K562 (cell line): Measurements from ENCODE around the gene SLC6A6. TPM values are rescaled to one million over a fixed set of nuclear protein-coding genes. Genes with fewer than 3 reads are reported as not detected.

ENCODE experiments used
- ATAC-seq: fragments of 200-7000 bp; cut with Tn5 transposase; 3 replicates; pipeline ENCODE4 v1.9.1; 2020; ENCODE audit warnings: moderate library complexity
- BruUV-seq: library from RNA; stranded (reverse); fragments of 400-500 nt; replicated peaks from 2 replicates; lab custom pipeline; 2021; lab: Mats Ljungman, UMichigan
- CTCF ChIA-PET: fragments of 300-600 bp; formaldehyde crosslinking; extraction: SDS; loops from one replicate; lab custom pipeline; 2021; ENCODE audit warnings: low intra/inter-chr PET ratio; lab: Yijun Ruan, JAX
- POLR2A ChIA-PET: fragments of 300-600, 350-650 bp; sonication (Branson Sonifier 250); formaldehyde crosslinking; extraction: SDS; loops from one replicate; lab custom pipeline; 2021; ENCODE audit warnings: antibody characterized with exemption, inconsistent platforms; lab: Yijun Ruan, JAX
- DNase-seq, 4 experiments: peaks; one replicate each; pipeline versions ENCODE4 v3.0.0 to v3.0.0-alpha.2; 2011 to 2018; ENCODE audit warnings: low spot score in 3 of 4, mixed read lengths in 3 of 4; ENCODE audit errors: extremely low read depth in 1 of 4
- FAIRE-seq: peaks from 2 replicates; lab custom pipeline; 2011; peaks lifted over from hg19 to GRCh38; lab: Jason Lieb, UNC
- H2AFZ ChIP-seq: 2 replicates; pipeline ENCODE4 v1.6.0; 2011; ENCODE audit warnings: low read depth, low read length, control low read depth, inconsistent platforms
- H3K27ac ChIP-seq: fragments of 200-600 bp; 3 replicates; pipeline ENCODE4 v1.8.0; 2011; ENCODE audit warnings: low read depth, mild to moderate bottlenecking, control low read depth, inconsistent platforms, low read length, moderate library complexity, mixed read lengths; ENCODE audit errors: extremely low read depth
- H3K27me3 ChIP-seq, 2 experiments: fragments of 300-600 bp in 1 of 2; 2 replicates in 1 of 2; 3 replicates in 1 of 2; pipeline versions ENCODE4 v1.6.0 to v1.8.0; 2011; ENCODE audit warnings: inconsistent platforms in 2 of 2, low read length in 2 of 2, mild to moderate bottlenecking in 1 of 2, mixed read lengths in 1 of 2, moderate library complexity in 1 of 2; ENCODE audit not compliant: control insufficient read depth in 2 of 2, insufficient read depth in 2 of 2
- H3K36me3 ChIP-seq: fragments of 300-600 bp; 3 replicates; pipeline ENCODE4 v1.8.0; 2011; ENCODE audit warnings: mild to moderate bottlenecking, low read length, inconsistent platforms; ENCODE audit not compliant: control insufficient read depth, insufficient read depth
- H3K4me1 ChIP-seq, 2 experiments: fragments of 200-600 bp in 1 of 2; replicated peaks in 1 of 2; 2 replicates in 1 of 2; 3 replicates in 1 of 2; pipeline versions ENCODE4 v1.5.1 to v1.8.0; 2011; ENCODE audit warnings: inconsistent platforms in 2 of 2, low read length in 2 of 2, mild to moderate bottlenecking in 1 of 2, mixed read lengths in 1 of 2, moderate library complexity in 1 of 2; ENCODE audit not compliant: control insufficient read depth in 2 of 2, insufficient read depth in 2 of 2
- H3K4me2 ChIP-seq: 2 replicates; pipeline ENCODE4 v1.6.1; 2011; ENCODE audit warnings: low read length, control low read depth, inconsistent platforms, mixed read lengths; ENCODE audit not compliant: insufficient read depth
- H3K4me3 ChIP-seq: fragments of 200-600 bp; sonication (generic), shearing (Covaris generic); 2 replicates; pipeline ENCODE4 v1.5.1; 2016; ENCODE audit warnings: control low read depth, inconsistent platforms
- H3K79me2 ChIP-seq: fragments of 200-600 bp; 3 replicates; pipeline ENCODE4 v1.8.0; 2011; ENCODE audit warnings: low read length, inconsistent platforms; ENCODE audit not compliant: control insufficient read depth, insufficient read depth
- H3K9ac ChIP-seq, 2 experiments: 2 replicates each; pipeline versions ENCODE4 v1.6.0 to v1.6.1; 2011; ENCODE audit warnings: low read depth in 2 of 2, low read length in 2 of 2, control low read depth in 1 of 2, inconsistent platforms in 1 of 2, mild to moderate bottlenecking in 1 of 2, mixed read lengths in 1 of 2; ENCODE audit not compliant: insufficient read depth in 1 of 2
- H3K9me1 ChIP-seq: one replicate; pipeline ENCODE4 v1.6.0; 2011; ENCODE audit warnings: inconsistent platforms, mild to moderate bottlenecking, low read length, moderate library complexity; ENCODE audit not compliant: control insufficient read depth, insufficient read depth
- H3K9me3 ChIP-seq: replicated peaks from 2 replicates; pipeline ENCODE4 v1.5.1; 2011; ENCODE audit warnings: low read depth, low read length, inconsistent platforms; ENCODE audit not compliant: control insufficient read depth, insufficient read depth
- H4K20me1 ChIP-seq: replicated peaks from 2 replicates; pipeline ENCODE4 v1.6.1; 2011; ENCODE audit warnings: low read length, inconsistent platforms, mixed read lengths; ENCODE audit not compliant: control insufficient read depth, insufficient read depth
- BHLHE40 ChIP-seq: IDR thresholded peaks from 2 replicates; pipeline ENCODE4 v1.6.1; 2011; ENCODE audit warnings: low read length, improper control_type of control experiment
- CBX1 ChIP-seq: sonication (generic); IDR thresholded peaks from 2 replicates; pipeline ENCODE4 v1.6.1; 2016; ENCODE audit warnings: antibody characterized with exemption, low read depth, mild to moderate bottlenecking
- E2F6 ChIP-seq, 2 experiments: IDR thresholded peaks; 2 replicates each; pipeline ENCODE4 v1.6.1; 2011; ENCODE audit warnings: borderline replicate concordance in 1 of 2, control low read depth in 1 of 2, low read depth in 1 of 2, low read length in 1 of 2, mild to moderate bottlenecking in 1 of 2, mixed read lengths in 1 of 2, moderate library complexity in 1 of 2; ENCODE audit not compliant: insufficient read depth in 1 of 2, insufficient read length in 1 of 2, poor library complexity in 1 of 2, severe bottlenecking in 1 of 2; ENCODE audit errors: extremely low read depth in 1 of 2
- EGR1 ChIP-seq: fragments of 450-650 bp; conservative IDR thresholded peaks from 2 replicates; pipeline ENCODE4 v1.6.1; 2017; ENCODE audit warnings: mild to moderate bottlenecking
- FOXA1 ChIP-seq: fragments of 450-650 bp; IDR thresholded peaks from 2 replicates; pipeline ENCODE4 v1.6.1; 2016; ENCODE audit warnings: mild to moderate bottlenecking, borderline replicate concordance
- HDAC6 ChIP-seq: IDR thresholded peaks from 2 replicates; pipeline ENCODE4 v1.6.1; 2012; ENCODE audit warnings: low read depth, mild to moderate bottlenecking, control low read depth, inconsistent platforms, low read length, moderate library complexity
- MAFF ChIP-seq: IDR thresholded peaks from 2 replicates; pipeline ENCODE4 v1.6.1; 2012; ENCODE audit warnings: low read length, improper control_type of control experiment
- MED1 ChIP-seq: sonication (generic); formaldehyde crosslinking; IDR thresholded peaks from 2 replicates; pipeline ENCODE4 v1.8.1; 2023; ENCODE audit warnings: missing genetic modification reagents, borderline replicate concordance
- NRF1 ChIP-seq, 2 experiments: fragments of 450-650 bp; IDR thresholded peaks in 1 of 2; conservative IDR thresholded peaks in 1 of 2; 2 replicates each; pipeline ENCODE4 v1.6.1; 2014; ENCODE audit warnings: mild to moderate bottlenecking in 2 of 2
- TAL1 ChIP-seq: fragments of 450-650 bp; IDR thresholded peaks from 2 replicates; pipeline ENCODE4 v1.6.1; 2016; ENCODE audit warnings: mild to moderate bottlenecking
- ZNF277 ChIP-seq: fragments of 250-450 bp; sonication (Bioruptor Pico); IDR thresholded peaks from 2 replicates; pipeline ENCODE4 v1.8.0; 2022; ENCODE audit warnings: inconsistent platforms, mild to moderate bottlenecking, moderate library complexity, borderline replicate concordance
- WGBS: fragments of 100-300 bp; shearing (Covaris generic); methylation state at CpG from one replicate; pipeline ENCODE4 v1.1.6; 2016; ENCODE audit warnings: low coverage, mixed read lengths; ENCODE audit not compliant: insufficient coverage; ENCODE audit errors: missing lambda C conversion rate; 5-methylcytosine and 5-hydroxymethylcytosine counted together
- in situ Hi-C: fragments of 300-500 bp; cut with MboI; formaldehyde crosslinking; loops from 4 replicates; pipeline ENCODE4 v1.15.0; 2018; ENCODE audit warnings: inconsistent platforms, mixed read lengths
- intact Hi-C: fragments of 100-400 bp; cut with micrococcal nuclease; formaldehyde crosslinking; loops from 2 replicates; pipeline ENCODE4 v1.14.2; 2022
- polyA plus RNA-seq, 8 experiments: library from polyadenylated mRNA; depleted of rRNA in 4 of 8; stranded (reverse) in 5 of 8; unstranded in 3 of 8; fragments of >200 nt; fragmentation: Nextera tagmentation in 2 of 8; fragmentation: Illumina TruSeq in 1 of 8; extraction: Ambion mirVana in 2 of 8; extraction: Trizol in 1 of 8; gene quantifications; 2 replicates each; pipeline versions ENCODE4 v1.2.1 to v1.2.3, GENCODE V29; 2011 to 2014; ENCODE audit warnings: inconsistent platforms in 1 of 8, missing spikeins in 1 of 8
- total RNA-seq, 7 experiments: library from RNA; depleted of rRNA in 6 of 7; stranded (reverse); fragments of >200 nt in 6 of 7; fragmentation: Illumina TruSeq in 2 of 7; extraction: Trizol in 2 of 7; gene quantifications; 2 replicates each; pipeline versions ENCODE4 v1.2.1 to v1.2.3, GENCODE V29; 2011 to 2021; ENCODE audit warnings: low replicate concordance in 1 of 7
- TF ChIP-seq, protein P1 (sequence below): sonication (generic); formaldehyde crosslinking; IDR thresholded peaks from 2 replicates; pipeline ENCODE4 v1.8.0; 2023; ENCODE audit warnings: missing genetic modification reagents, mild to moderate bottlenecking, borderline replicate concordance

The SLC6A6 gene
- total and polyA plus RNA-seq, 9 of the 15 experiments (the other 6 are each of a cell fraction or from before 2014, with no cell fraction given), result 12.3 to 203 (median 93.2) TPM

DNA sequence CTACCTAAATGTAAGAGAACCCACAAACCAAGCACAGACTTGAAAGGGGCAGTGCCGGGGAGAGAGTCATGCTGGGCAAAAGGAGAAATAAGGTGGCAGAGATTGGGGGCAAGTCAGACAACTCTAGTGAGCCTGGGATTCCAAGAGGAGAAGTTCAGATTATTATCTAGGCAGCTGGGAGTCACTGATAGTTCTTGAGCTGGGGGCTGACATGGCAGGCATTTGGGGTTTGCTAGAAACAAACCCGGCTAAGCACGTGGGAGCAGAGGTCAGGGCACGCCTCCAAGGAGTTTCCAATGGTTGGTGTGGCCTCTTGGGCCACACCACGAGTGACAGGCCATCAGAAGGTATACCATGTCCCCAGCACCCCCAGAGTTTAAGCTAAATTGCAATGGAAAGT lies 27.6 kb downstream of the SLC6A6 start:
- 13% methylated on average over 5 of the region's 5 CpGs for WGBS
- POLR2A ChIA-PET, result interaction anchor here (0.6 to 2.7 kb wide), 6 partner anchors 9 to 96 kb away, joined by 3 to 7 read pairs (median 4); no protein-coding TSS in a partner anchor
- TF ChIP-seq EGR1, result peak; percentile 17; the same call in 1 of the 2 replicates
- peak; percentile 20; the same call in 1 of the 2 replicates for TF ChIP-seq CBX1
- TF ChIP-seq TAL1, result peak; percentile 43
- no peak for TF ChIP-seq FOXA1
- TF ChIP-seq ZNF277 (CRISPR knock-in tag), result no peak
- no peak for TF ChIP-seq MED1 (CRISPR knock-in tag)
- TF ChIP-seq HDAC6, result no peak
- no peak for TF ChIP-seq MAFF
- TF ChIP-seq BHLHE40, result peak; percentile 73
- TF ChIP-seq, protein P1, sequence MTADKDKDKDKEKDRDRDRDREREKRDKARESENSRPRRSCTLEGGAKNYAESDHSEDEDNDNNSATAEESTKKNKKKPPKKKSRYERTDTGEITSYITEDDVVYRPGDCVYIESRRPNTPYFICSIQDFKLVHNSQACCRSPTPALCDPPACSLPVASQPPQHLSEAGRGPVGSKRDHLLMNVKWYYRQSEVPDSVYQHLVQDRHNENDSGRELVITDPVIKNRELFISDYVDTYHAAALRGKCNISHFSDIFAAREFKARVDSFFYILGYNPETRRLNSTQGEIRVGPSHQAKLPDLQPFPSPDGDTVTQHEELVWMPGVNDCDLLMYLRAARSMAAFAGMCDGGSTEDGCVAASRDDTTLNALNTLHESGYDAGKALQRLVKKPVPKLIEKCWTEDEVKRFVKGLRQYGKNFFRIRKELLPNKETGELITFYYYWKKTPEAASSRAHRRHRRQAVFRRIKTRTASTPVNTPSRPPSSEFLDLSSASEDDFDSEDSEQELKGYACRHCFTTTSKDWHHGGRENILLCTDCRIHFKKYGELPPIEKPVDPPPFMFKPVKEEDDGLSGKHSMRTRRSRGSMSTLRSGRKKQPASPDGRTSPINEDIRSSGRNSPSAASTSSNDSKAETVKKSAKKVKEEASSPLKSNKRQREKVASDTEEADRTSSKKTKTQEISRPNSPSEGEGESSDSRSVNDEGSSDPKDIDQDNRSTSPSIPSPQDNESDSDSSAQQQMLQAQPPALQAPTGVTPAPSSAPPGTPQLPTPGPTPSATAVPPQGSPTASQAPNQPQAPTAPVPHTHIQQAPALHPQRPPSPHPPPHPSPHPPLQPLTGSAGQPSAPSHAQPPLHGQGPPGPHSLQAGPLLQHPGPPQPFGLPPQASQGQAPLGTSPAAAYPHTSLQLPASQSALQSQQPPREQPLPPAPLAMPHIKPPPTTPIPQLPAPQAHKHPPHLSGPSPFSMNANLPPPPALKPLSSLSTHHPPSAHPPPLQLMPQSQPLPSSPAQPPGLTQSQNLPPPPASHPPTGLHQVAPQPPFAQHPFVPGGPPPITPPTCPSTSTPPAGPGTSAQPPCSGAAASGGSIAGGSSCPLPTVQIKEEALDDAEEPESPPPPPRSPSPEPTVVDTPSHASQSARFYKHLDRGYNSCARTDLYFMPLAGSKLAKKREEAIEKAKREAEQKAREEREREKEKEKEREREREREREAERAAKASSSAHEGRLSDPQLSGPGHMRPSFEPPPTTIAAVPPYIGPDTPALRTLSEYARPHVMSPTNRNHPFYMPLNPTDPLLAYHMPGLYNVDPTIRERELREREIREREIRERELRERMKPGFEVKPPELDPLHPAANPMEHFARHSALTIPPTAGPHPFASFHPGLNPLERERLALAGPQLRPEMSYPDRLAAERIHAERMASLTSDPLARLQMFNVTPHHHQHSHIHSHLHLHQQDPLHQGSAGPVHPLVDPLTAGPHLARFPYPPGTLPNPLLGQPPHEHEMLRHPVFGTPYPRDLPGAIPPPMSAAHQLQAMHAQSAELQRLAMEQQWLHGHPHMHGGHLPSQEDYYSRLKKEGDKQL (CRISPR knock-in tag), result no peak
- TF ChIP-seq NRF1 (conservative IDR thresholded peaks at IDR 0.05 in 1 of 2, IDR thresholded peaks at IDR 0.05 in 1 of 2), result no peak
- TF ChIP-seq E2F6 (IDR thresholded peaks at IDR 0.05; ENCODE audit: borderline replicate concordance in 1 of 2, extremely low read depth in 1 of 2, insufficient read depth in 1 of 2, insufficient read length in 1 of 2, low read depth in 1 of 2, low read length in 1 of 2, poor library complexity in 1 of 2, severe bottlenecking in 1 of 2), result no peak

More for the DNA sequence above, 27.6 kb downstream of the SLC6A6 start:
- Histone ChIP-seq H4K20me1 (peaks cover 25% of the 10 kb centered on the region), H2AFZ (no peak overlapping the region), H3K36me3 (peaks cover 89% of the 10 kb centered on the region; the same call in 2 of the 3 replicates), H3K9me3 (no peaks in the 10 kb centered on the region), H3K27ac (no peak overlapping the region; the same call in 2 of the 3 replicates), H3K79me2 (peaks cover 99% of the 10 kb centered on the region), H3K4me1 (peaks cover 50 to 55% of the 10 kb centered on the region in 2 experiments), H3K27me3 (no peaks in the 10 kb centered on the region), H3K4me3 (no peak overlapping the region), H3K4me2 (no peak overlapping the region), H3K9me1 (peaks cover 10% of the 10 kb centered on the region), H3K9ac (peak overlapping the region in 1 of 2 experiments; percentile 49; a peak in 1 of 4 replicates)
- FAIRE-seq (no peak), DNase-seq (peak; percentile 41 to 69 (median 49)), ATAC-seq (no peak)
- intact Hi-C loops, result loop anchor here (10.0 kb wide), 1 partner anchor 225 kb away; no protein-coding TSS in a partner anchor
- in situ Hi-C loops, result no loop called here
- BruUV-seq, result no TSS peak
- CTCF ChIA-PET, result no interaction called here
